GM19395 (cell line): ENCODE measurements around the gene VAMP5.
A peak's percentile ranks its signal among the peaks of the same experiment; 100 is the strongest.
"Not testable (repeated sequence)": the region's sequence is repeated elsewhere in the genome, so short reads cannot be mapped to it uniquely, and the experiment has no call there.

ENCODE experiments used
- ATAC-seq: cut with Tn5 transposase; IDR thresholded peaks from one replicate; pipeline ENCODE4 v1.9.1; 2021; ENCODE audit warnings: mild to moderate bottlenecking, moderate library complexity; ENCODE audit not compliant: unreplicated experiment

VAMP5 gene, protein sequence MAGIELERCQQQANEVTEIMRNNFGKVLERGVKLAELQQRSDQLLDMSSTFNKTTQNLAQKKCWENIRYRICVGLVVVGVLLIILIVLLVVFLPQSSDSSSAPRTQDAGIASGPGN

DNA sequence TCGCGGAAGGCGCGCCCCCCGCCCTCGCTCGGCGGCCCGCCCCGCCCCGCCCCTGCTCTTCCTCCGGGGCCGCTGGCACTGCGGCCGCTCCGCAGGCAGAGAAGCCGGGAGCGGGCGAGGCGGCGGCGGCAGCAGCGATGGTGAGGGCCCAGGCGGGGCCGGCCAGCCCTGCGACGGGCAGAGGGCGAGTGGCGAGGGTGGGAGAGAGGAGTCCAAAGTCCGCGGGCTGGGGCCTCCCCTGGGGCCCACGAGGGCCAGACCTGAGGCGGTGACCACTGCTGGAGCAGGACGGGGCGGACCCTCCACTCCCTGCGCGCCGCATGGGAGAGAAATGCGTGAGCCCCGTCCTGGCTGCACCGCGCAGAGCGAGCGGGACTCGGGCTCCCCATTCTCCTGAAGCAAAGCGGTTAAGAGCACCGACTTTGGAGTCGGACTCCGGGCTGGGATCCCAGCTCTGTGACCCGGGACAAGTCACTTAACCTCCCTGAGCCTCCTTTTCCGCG is at the start of gene VAMP5:
Gene VAMP5 (plus strand): TSS at position 78 of the 503 bp plus-strand sequence. CDS start 60 bp downstream, at position 138.
- ATAC-seq = peak; percentile 61

DNA sequence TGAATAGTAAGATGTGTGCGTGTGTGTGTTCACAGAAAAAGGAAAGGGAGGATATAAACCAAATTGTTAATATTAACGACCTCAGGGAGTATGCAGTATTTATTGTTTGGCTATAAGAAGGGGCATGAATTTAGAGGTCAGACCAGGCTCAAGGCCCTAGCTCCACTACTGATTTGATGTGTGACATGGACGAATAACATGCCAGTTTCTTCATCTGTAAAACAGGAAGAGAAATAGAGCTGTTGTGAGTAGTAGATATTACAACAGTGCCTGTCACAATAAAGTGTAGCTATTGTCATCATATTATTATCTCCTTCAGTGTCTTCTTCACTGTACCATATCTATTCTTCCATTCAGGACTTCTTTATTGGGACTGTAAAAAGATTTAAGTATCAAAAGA is 49.4 kb upstream of the VAMP5 start:
- no peak for ATAC-seq

DNA sequence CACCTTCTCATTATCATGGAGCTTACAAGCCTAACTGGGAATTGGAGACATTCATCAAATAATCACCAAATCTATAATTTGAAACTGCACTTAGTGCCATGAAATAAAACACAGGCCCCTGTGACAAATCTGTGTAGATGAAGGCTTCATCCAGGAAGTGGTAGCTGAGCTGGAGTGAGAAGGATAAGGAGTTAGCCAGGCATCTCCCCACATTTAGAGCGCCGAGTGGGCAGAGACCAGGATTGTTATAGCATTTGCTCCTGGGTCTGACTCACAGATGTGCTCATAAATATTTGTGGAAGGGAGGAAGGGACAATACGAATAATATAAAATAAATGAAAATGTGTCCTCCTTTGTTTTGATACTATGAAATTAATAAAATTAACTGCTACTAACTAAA is 47.8 kb upstream of the VAMP5 start:
- ATAC-seq = no peak

DNA sequence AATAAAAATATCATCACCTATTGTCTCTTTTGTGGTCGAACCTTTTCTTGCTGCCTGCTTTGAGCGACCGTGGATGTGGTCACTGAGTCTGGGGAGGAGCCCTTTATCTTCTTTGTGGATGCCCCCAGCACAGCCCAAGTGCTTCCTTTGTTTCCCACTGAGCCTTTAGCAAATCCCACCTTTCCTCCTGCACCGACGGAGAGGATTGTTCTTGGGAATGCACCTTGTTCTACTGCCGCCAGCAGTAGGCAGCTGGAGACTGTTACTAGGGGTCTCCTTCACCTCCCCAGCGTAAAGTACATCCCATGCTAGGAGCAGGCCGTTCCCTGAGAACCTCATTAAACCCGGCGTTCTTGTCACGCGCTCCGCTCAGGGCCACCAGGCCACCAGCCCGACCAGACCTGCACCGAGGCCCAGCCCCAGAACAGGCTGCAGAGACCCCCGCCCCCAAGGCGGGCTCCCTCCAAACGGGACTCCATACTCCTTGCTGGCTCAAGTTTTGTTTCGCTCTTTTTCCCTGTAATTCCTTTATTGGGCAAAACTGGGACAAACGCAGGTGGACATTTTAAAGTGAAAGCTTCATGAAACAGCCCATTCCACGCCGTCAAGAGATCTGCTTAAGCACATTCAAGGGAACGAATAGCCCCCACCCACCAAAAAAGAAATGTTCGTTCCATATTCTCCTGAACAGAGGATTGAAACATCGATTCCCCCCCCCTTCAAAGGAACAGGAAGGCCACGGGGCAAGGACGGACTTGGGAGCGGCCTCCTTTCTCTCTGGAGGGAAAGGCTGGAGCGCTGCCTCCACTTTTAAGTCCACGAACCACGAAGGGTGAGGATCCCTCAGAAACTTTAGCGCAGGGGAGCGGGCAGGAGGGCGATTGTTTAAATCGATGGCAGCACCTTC is 46.4 kb upstream of the VAMP5 start:
- ATAC-seq = no peak

DNA sequence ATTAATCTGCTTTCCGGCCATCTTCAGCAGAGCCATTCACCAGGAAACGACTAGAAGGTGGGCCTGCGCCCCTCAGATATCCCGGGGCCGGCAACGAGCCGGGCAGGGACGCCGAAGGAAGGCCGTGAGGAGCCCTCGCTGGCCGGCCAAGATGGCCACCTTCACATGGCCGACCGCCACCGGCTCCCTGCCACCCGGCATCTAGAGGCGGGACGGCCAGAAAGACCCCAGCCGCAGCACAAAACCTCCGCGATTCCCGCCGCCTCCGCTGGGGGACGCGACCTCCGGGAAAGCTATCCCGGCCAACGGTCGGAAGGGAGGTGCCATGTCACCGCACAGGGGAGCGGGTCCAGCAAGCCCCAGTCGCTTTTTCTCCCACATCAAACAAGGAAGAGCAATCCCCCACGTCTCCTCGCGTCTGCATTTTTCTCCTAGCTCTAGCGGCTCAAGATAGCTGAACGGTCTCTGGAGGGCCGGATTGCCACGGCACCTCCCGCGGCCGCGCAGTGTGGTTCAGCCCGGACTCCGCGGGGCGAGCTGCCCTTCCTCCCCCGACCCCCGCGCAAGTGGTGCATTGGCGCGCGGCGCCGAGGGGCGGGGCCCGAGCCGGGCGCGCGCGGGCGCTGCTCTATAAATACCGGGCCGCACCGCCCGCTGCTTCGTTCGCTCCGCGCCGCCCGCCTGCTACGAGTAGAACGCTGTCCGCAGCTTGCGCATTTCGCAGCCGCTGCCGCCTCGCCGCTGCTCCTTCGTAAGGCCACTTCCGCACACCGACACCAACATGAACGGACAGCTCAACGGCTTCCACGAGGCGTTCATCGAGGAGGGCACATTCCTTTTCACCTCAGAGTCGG is 45.5 kb upstream of the VAMP5 start, which contains the start of gene MAT2A:
Gene MAT2A (plus strand): TSS at position 662 of the 854 bp plus-strand sequence. CDS start 120 bp downstream, at position 782.
- peak; percentile 75 for ATAC-seq

DNA sequence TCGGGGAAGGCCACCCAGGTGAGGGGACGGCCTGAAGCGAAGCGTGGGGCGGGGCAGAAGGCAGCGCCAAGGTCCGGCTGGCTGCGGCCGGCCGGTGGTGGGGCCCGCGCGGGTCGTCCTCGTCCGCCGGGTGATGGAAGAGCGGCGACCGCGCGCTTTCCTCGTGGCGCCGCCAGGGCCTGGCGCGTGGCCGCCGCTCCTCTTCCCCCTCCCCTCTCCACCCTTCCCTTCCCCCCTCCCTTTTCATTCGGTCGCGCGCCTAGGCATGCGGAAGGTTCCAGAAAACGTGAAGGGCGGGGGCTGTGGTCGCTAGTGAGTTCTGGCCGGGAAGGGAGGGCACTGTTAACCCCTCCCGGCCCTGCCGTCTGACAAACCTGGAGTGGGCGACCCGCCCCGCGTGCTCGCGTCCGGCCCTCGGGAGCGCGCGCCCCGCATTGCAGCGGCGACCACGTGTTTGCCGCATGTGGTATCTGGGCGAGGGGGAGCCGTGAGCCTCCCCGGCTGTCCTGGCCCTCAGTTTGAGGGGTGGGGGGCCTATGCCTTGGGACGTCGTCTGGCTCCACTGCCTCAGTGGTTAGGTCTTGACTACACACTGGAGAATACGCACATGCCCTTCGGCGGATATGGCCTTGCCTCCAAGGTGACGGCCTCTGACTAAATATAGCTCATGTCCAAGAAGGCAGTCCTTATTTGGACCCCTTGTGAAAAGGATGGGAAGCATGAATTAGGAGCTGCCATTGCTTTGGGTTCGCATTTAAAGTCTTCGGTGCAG is 44.7 kb upstream of the VAMP5 start:
- peak; percentile 31 for ATAC-seq

DNA sequence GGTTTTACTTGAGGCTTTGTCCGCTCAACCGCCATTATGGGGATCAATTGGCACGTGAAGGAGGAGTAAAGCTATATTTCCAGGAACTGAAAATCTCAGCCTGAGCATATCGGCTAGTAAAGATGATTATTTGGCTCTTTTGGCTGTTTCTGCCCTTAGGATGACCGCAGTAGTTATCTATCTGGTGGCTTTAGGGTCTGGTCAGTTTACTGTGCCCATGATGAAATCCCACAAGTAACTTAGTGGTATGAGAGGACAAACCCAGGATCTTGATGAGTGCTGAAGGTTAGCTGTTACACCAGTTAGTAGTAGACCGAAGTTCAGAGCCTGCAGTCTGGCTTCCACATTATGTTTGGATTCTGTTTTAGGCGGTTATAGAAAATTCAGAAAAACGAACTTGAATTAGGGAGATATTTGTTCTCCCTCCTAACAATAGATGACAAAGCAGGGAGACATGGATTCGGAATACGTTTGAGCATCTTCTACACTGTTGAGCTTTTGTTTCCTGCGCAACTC is 44.0 kb upstream of the VAMP5 start:
- no peak for ATAC-seq

DNA sequence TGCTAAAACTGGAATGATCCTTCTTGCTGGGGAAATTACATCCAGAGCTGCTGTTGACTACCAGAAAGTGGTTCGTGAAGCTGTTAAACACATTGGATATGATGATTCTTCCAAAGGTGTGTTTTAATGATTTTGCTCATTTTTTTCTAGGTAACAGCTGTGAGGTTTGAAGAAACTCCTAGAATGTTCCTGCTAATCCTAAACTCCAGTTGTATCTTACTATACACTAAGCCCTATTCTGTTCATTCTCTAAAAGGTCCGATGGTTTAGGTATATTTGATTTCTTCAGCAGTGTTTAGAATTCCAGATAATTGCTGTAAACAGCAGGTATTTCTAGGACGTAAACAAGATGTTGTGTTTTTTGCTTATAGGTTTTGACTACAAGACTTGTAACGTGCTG is 43.0 kb upstream of the VAMP5 start:
- no peak for ATAC-seq

DNA sequence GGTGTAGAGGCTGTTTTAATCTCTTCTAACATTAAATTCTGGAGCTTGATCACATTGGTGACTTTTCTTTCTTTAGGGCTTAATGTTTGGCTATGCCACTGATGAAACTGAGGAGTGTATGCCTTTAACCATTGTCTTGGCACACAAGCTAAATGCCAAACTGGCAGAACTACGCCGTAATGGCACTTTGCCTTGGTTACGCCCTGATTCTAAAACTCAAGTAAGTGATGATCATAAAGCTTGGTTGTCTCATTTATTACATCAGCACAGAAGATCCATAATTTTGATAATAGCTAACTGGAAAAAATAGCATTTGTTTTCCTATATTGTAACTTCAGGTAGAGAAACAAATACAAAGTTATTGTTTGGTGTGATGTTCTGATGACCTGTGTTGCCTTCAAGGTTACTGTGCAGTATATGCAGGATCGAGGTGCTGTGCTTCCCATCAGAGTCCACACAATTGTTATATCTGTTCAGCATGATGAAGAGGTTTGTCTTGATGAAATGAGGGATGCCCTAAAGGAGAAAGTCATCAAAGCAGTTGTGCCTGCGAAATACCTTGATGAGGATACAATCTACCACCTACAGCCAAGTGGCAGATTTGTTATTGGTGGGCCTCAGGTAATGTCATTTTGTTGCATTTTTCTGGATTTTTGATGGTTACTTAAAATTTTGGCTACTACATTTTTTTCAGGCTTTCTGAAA is 42.3 kb upstream of the VAMP5 start:
- ATAC-seq = no peak

DNA sequence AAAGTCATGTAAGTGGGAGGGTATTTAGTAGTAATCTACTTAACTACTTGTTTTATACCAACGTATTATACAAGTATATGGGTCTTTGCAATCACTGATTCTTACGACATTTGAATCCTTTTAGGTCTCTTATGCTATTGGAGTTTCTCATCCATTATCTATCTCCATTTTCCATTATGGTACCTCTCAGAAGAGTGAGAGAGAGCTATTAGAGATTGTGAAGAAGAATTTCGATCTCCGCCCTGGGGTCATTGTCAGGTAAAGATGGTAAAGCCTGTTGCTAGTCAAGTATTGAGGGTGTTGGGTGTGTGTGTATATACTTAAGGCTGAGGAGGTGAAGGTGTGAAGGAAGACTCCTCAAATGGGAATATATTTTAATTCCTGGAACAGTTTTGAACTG is 41.5 kb upstream of the VAMP5 start:
- ATAC-seq = no peak

DNA sequence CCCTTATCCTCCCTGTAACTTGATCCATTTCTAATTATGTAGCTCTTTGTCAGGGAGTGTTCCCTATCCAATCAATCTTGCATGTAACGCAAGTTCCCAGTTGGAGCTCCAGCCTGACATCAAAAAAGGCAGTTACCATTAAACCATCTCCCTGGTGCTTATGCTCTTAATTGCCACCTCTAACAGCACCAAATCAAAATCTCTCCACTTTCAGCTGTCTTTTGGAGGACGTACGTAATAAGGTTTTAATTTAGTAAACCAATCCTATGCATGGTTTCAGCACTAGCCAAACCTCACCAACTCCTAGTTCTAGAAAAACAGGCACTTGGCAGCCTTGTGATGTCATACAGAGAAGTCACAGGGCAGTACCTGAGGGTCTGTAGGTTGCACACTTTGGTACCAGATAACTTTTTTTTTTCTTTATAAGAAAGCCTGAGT is 40.0 kb upstream of the VAMP5 start:
- ATAC-seq = not testable (repeated sequence)

DNA sequence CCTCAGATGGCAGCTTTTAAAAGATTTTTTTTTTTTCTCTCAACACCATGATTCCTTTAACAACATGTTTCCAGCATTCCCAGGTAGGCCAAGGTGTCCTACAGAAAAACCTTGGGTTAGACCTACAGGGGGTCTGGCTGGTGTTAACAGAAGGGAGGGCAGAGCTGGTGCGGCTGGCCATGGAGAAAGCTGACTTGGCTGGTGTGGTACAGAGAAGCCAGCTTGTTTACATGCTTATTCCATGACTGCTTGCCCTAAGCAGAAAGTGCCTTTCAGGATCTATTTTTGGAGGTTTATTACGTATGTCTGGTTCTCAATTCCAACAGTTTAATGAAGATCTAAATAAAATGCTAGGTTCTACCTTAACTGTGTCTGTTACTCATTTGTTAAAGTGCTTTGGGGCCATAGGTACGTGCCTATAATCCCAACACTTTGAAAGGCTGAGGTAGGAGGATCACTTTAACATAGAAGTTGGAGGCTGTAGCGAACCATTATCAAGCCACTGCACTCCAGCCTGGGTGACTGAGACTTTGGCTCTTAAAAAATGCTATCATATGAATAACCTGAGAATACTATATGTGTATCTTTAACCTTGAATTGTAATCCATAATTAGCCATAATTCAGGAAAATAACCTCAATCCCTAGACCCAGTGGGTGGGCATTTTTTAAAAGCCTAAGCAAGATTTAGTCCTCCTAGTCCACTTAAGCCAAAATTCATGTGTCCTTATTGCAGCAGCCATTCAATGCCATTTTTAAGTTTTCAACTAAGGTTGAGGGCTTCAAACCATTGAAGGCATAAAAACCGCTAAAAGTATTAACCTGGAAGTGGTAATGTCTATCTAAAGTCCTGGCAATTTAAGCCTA is 39.1 kb upstream of the VAMP5 start:
- ATAC-seq = not testable (repeated sequence)

DNA sequence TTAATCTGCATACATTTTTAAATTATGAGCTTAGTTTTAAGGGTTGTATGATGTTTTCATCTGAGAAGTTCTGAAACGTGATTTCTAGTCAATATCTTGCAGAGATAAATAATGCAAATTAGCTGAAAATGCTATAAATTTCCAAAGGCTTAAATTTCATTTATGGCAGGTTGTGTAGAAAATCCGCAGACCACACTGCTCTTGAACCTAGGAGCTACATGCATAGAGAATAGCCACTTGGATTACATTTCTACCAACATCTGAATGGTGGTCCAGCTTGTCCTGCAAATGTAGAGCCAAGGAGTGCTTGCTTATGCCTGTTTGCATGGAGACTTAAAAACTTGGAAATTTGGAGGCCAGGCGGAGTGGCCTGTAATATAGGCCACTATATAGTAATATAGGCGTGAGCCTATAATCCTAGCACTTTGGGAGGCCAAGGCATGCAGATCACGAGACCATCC is 38.4 kb upstream of the VAMP5 start:
- no peak for ATAC-seq

DNA sequence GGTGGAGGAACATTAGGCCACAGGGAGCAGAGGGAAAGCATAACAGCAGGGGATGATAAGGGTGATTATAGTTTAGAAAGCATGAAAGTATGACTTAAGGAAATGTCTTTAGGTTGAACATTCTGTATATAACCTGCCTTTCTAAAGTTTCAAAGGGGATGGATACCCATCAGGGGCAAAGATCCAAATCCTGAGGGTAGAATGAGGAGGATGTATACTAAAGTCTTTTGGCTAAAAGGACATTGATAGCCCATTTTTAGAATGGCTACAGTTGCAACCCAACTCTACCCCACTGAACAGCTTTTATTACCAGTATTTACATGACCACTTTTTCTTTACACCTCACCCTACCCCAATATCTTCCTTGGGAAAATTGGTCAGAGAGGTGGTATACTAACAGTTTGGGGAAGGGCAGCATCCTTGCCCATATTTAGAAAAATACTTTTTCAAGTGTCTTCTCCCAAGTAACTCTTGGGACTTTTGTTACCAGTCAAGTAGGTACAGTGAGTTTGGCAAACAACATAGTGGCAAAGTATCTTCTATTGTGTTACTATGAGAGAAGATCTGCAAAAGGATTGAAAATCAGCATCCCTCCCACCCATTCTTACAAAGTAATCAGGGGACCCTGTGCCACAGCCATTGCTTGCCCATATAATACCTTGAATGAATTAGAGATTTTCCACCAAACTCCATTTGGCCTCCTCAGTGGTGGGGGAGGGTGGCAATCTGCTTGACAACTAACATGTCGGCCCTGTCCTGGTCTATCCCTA is 37.0 kb upstream of the VAMP5 start:
- ATAC-seq = no peak

DNA sequence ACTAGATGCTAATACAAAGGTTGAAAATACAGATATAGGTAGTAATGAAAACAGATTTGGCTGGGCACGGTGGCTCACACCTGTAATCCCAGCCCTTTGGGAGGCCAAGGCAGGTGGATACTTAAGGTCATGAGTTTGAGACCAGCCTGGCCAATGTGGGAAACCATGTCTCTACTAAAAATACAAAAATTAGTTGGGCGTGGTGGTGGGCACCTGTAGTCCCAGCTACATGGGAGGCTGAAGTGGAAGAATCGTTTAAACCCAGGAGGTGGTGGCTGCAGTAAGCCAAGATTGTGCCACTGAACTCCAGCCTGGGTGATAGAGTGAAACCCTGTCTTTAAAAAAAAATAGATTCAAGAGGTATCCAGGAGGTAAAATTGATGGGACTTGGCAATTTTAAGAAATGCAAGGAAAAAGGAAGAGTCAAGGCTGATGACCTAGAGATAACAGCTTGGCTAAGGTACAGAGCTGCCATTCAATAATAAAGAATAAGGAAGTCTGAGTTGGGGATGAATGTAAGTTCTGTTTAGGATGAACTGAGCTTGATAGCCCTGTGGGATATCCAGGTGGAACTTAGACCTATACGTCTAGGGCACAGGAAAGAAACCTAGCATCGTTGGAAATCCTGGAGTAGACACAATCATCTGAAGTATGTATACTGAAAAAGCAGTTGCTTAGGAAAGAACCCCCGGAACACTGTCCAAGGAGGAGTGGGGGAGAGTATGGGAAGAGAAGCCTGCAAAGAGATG is 36.2 kb upstream of the VAMP5 start:
- ATAC-seq = no peak

DNA sequence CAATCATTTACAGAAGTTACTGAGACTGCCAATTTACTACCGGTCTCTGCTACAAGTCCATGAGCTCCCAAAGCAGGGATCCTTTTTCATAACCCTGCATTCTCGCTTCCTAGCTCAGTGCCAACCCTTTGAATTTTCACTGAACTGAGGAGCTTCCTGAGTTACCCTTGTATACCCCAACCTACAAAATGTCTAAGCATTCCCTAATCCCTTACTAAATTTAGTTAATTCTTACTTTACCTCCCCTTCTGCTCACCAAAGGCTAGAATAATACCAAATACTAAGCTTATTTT is 35.7 kb upstream of the VAMP5 start:
- no peak for ATAC-seq

DNA sequence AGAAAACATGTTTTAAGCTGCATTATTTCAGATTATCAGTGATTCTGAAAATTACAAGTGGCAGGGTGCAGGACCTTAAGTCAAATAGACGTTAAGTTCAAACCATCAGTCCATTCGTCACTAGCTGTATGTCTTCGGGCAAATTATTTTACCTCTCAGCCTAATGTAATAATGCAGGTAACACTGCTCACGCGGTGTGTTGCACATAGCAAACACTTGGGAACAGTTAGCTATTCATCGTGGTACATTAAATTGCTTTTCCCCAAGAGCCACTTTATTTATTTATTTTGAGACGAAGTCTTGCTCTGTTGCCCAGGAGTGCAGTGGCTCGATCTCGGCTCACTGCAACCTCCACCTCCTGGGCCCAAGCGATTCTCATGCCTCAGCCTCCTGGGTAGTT is 35.1 kb upstream of the VAMP5 start:
- no peak for ATAC-seq
